Tibial nerve (tissue), 3 donors: ENCODE results near the gene CTBP2.

ENCODE experiments used
- CTCF ChIP-seq, 5 experiments: fragments of 200-600 bp in 3 of 5; fragments of 450-650 bp in 2 of 5; sonication (generic) in 3 of 5; IDR thresholded peaks; one replicate each; pipeline ENCODE4 v1.5.1; 2016 to 2019; ENCODE audit warnings: antibody characterized with exemption in 5 of 5, mild to moderate bottlenecking in 3 of 5, moderate library complexity in 2 of 5
- POLR2A ChIP-seq, 2 donors: fragments of 450-650 bp; IDR thresholded peaks; one replicate each; pipeline ENCODE4 v1.6.1; 2017; ENCODE audit warnings: antibody characterized with exemption in 2 of 2, mild to moderate bottlenecking in 2 of 2, moderate library complexity in 2 of 2

DNA sequence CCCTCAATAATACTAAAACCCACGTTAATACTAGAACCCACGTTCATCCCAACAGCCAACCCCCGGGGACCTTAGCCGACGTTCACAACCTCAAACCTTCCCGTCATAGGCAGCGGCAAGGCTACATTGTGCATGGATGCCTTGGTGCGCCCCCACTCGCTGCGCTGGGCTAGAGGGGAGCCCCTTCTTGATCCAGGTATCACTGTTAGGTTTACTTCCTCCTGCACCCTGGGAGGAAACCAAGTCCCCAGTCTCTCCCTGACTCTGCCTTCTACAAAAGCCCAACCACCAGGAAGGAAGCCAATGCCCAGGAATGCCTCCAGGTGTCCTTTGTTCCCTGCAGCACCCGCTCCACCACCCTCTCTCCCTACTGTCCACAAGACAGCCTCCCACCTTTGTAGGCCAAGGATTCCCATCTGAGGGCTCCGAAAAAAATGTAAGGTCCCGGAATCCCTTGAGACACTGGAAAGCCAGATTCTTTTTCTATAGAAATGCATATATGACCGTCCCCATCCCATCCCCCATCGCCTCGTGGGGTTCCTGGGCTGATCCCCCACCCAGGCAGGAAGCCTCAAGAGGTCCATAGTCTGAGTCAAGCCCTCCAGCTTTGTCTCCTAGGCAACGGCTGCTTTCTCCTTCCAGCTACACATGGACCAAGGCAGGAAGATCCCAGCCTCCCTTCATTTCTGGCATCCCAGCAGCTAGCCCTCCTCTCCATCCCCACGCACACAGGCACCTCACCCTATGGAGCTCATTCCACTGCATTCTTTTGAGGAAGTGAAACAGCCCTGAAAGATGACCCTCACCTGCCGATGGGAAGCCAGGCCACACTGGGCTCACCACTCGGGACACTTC is 25.2 kb downstream of the CTBP2 start:
- TF ChIP-seq CTCF (IDR thresholded peaks at IDR 0.05) (no peak), POLR2A (IDR thresholded peaks at IDR 0.05) (no peak)
